B cell (primary cell): ENCODE results near the gene ZNF689. TPM values are rescaled to one million over a fixed set of nuclear protein-coding genes. Genes with fewer than 3 reads are reported as not detected.

Experiments
- ATAC-seq: fragments of 200-7000 bp; cut with Tn5 transposase; one replicate; pipeline ENCODE4 v1.10.0; 2021; ENCODE audit warnings: low read depth, mild to moderate bottlenecking, moderate number of reproducible peaks, moderate library complexity
- CTCF ChIA-PET: fragments of 350-600 bp; sonication (Branson Sonifier 250); formaldehyde crosslinking; loops from one replicate; lab custom pipeline; 2021; ENCODE audit warnings: antibody characterized with exemption, inconsistent platforms; lab: Charles Lee
- POLR2A ChIA-PET: fragments of 350-600 bp; sonication (Branson Sonifier 250); formaldehyde crosslinking; loops from one replicate; lab custom pipeline; 2021; ENCODE audit warnings: antibody characterized with exemption; lab: Charles Lee
- DNase-seq: peaks from one replicate; pipeline ENCODE4 v3.0.0; 2013
- H2AFZ ChIP-seq: 2 replicates; pipeline ENCODE4 v1.6.1; 2012; ENCODE audit warnings: mild to moderate bottlenecking, low read depth, low read length; ENCODE audit not compliant: insufficient read depth, poor library complexity, severe bottlenecking
- H3K27ac ChIP-seq, 2 donors: 1 replicate in 1 of 2; 2 replicates in 1 of 2; pipeline ENCODE4 v1.5.1; 2012 to 2013; ENCODE audit warnings: low read length in 2 of 2, mild to moderate bottlenecking in 2 of 2, moderate library complexity in 1 of 2
- H3K27me3 ChIP-seq, 4 experiments: fragments of 200-600 bp in 1 of 4; sonication (generic) in 1 of 4; replicated peaks in 1 of 4; 1 replicate in 2 of 4; 2 replicates in 2 of 4; pipeline versions ENCODE4 v1.6.1 to v1.7.0; 2013 to 2016; ENCODE audit warnings: low read length in 3 of 4, mild to moderate bottlenecking in 2 of 4, mixed read lengths in 1 of 4, moderate library complexity in 1 of 4; ENCODE audit not compliant: insufficient read depth in 4 of 4, control insufficient read depth in 3 of 4; ENCODE audit errors: control extremely low read depth in 1 of 4
- H3K36me3 ChIP-seq, 2 experiments: replicated peaks in 1 of 2; 1 replicate in 1 of 2; 2 replicates in 1 of 2; pipeline versions ENCODE4 v1.6.1 to v1.7.1; 2013; ENCODE audit warnings: low read length in 1 of 2; ENCODE audit not compliant: insufficient read depth in 2 of 2, control insufficient read depth in 1 of 2; ENCODE audit errors: control extremely low read depth in 1 of 2, extremely low read depth in 1 of 2
- H3K4me1 ChIP-seq, 2 donors: fragments of 200-600 bp in 1 of 2; sonication (generic) in 1 of 2; 1 replicate in 1 of 2; 2 replicates in 1 of 2; pipeline versions ENCODE4 v1.5.1 to v1.6.1; 2013 to 2017; ENCODE audit warnings: low read length in 2 of 2; ENCODE audit not compliant: control insufficient read depth in 2 of 2, insufficient read depth in 2 of 2
- H3K4me2 ChIP-seq: replicated peaks from 2 replicates; pipeline ENCODE3; 2012; ENCODE audit warnings: mild to moderate bottlenecking, low read depth, low read length; ENCODE audit not compliant: poor library complexity, severe bottlenecking
- H3K4me3 ChIP-seq, 5 experiments: fragments of 200-600 bp in 1 of 5; sonication (generic) in 1 of 5; 1 replicate in 3 of 5; 2 replicates in 2 of 5; pipeline versions ENCODE4 v1.5.1 to v1.7.0; 2011 to 2016; ENCODE audit warnings: low read length in 4 of 5, mild to moderate bottlenecking in 4 of 5, low read depth in 2 of 5, control low read depth in 1 of 5, moderate library complexity in 1 of 5; ENCODE audit not compliant: insufficient read depth in 1 of 5; ENCODE audit errors: control extremely low read depth in 1 of 5, extremely low read depth in 1 of 5
- H3K79me2 ChIP-seq: fragments of 200-600 bp; sonication (generic); one replicate; pipeline ENCODE4 v1.6.0; 2016; ENCODE audit warnings: low read length; ENCODE audit not compliant: control insufficient read depth, insufficient read depth
- H3K9ac ChIP-seq: fragments of 200-600 bp; sonication (generic); 2 replicates; pipeline ENCODE4 v1.6.1; 2017; ENCODE audit warnings: mild to moderate bottlenecking, low read length, moderate library complexity
- H3K9me3 ChIP-seq, 3 donors: one replicate each; pipeline versions ENCODE4 v1.6.1 to v1.7.1; 2013; ENCODE audit warnings: low read length in 2 of 3; ENCODE audit not compliant: control insufficient read depth in 2 of 3, insufficient read depth in 1 of 3; ENCODE audit errors: control extremely low read depth in 1 of 3
- H4K20me1 ChIP-seq: 2 replicates; pipeline ENCODE4 v1.6.0; 2012; ENCODE audit warnings: mild to moderate bottlenecking, low read length; ENCODE audit not compliant: insufficient read depth, control insufficient read depth, poor library complexity, severe bottlenecking
- H3K27ac Mint-ChIP-seq: one replicate; pipeline ENCODE4 v1.8.0; 2021; ENCODE audit warnings: mixed read lengths
- H3K27me3 Mint-ChIP-seq: one replicate; pipeline ENCODE4 v1.8.0; 2021; ENCODE audit warnings: mixed read lengths
- H3K4me1 Mint-ChIP-seq: one replicate; pipeline ENCODE4 v1.8.0; 2021; ENCODE audit warnings: mixed read lengths
- H3K4me3 Mint-ChIP-seq: one replicate; pipeline ENCODE4 v1.8.0; 2021; ENCODE audit warnings: mixed read lengths
- H3K9me3 Mint-ChIP-seq: one replicate; pipeline ENCODE4 v1.8.0; 2022; ENCODE audit warnings: mixed read lengths; ENCODE audit not compliant: insufficient read depth
- EZH2 ChIP-seq: IDR thresholded peaks from 2 replicates; pipeline ENCODE4 v1.6.1; 2012; ENCODE audit warnings: borderline replicate concordance, low read depth, mild to moderate bottlenecking, moderate library complexity, low read length; ENCODE audit not compliant: insufficient read depth, poor library complexity, severe bottlenecking
- WGBS: methylation state at CpG from one replicate; pipeline ENCODE4 v1.1.5; 2013; ENCODE audit warnings: missing lambda C conversion rate; ENCODE audit not compliant: insufficient coverage; 5-methylcytosine and 5-hydroxymethylcytosine counted together
- intact Hi-C: fragments of 100-400 bp; cut with micrococcal nuclease; formaldehyde crosslinking; loops from one replicate; pipeline ENCODE4 v1.10.0; 2022
- polyA plus RNA-seq: library from polyadenylated mRNA; depleted of rRNA; stranded (reverse); fragments of >200 nt; gene quantifications from 2 replicates; pipeline ENCODE4 v1.2.3, GENCODE V29; 2012
- total RNA-seq, 2 donors: library from RNA; stranded (reverse); fragments of 120-200 nt in 1 of 2; gene quantifications; 1 replicate in 1 of 2; 2 replicates in 1 of 2; pipeline versions ENCODE4 v1.2.3 to v1.2.4, GENCODE V29; 2013 to 2022
- TF ChIP-seq, protein P1 (sequence below): fragments of 200-600 bp; IDR thresholded peaks from one replicate; pipeline ENCODE4 v1.8.0; 2022; ENCODE audit warnings: antibody characterized with exemption, mild to moderate bottlenecking

The ZNF689 gene
- total and polyA plus RNA-seq, 2 donors (not counting 1 experiment from before 2014, with no cell fraction given) = 8.1 to 12.4 TPM

DNA sequence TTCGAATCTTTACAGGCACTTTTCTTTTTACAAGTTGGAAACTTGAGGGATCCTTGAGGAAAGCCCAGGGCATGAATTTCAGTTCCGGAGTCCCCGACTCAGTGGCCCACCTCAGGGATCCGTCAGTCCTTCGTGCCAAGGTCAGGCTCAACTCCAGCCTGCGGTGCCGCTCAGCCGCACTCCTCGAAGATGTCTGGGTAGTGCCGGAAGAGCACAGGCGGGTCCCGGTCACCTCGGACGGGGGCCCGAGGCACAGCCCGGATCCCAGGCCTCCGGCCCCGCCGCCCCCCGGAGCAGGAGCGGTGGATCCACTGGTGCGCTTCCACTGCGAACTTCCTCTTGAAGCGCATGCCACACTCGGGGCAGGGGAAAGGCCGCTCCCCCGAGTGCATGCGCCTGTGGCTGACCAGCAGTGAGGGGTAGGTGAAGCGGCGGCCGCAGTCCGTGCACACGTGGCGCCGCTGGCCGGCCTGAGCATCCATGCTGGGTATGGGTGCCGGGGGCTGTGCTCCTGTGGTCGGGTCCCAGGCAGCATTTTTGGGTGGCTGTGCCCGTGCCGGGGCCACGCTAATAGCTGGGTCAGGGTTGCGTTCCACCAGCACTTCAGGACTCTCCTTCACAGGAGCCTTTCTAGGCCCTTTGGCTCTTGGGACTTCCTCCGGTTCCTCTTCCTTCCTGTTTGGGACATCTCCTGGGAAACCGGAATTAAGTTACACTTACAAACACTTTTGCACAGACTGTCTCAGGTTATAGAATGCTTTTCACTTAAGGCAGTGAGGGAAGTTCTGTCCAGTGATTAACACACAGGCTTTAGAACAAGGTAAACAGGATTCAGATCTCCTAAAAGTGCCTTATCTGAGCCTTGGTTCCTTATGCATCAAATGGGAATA is 40.2 kb downstream of the ZNF689 start:
- no peaks in the 10 kb centered on the region for H3K9me3 Mint-ChIP-seq
- Histone ChIP-seq H4K20me1 (no peaks in the 10 kb centered on the region), H3K4me3 (no peak overlapping the region), H3K9ac (no peak overlapping the region), H3K27ac (no peak overlapping the region), H3K79me2 (peaks cover 6% of the 10 kb centered on the region), H2AFZ (no peak overlapping the region), H3K27me3 (no peaks in the 10 kb centered on the region), H3K36me3 (no peaks in the 10 kb centered on the region), H3K9me3 (no peaks in the 10 kb centered on the region), H3K4me2 (peak overlapping the region; percentile 11), H3K4me1 (peaks cover 29 to 43% of the 10 kb centered on the region in 2 donors)
- no peak for DNase-seq
- no peak for ATAC-seq
- H3K4me1 Mint-ChIP-seq = peaks cover 40% of the 10 kb centered on the region
- no peaks in the 10 kb centered on the region for H3K27me3 Mint-ChIP-seq
- POLR2A ChIA-PET = interaction anchor here (0.8 to 3.0 kb wide), 5 partner anchors 10 to 81 kb away, joined by 3 to 81 read pairs (median 15); partner anchors contain the start of genes PRR14, ZNF764 and ZNF785
- H3K4me3 Mint-ChIP-seq = peak overlapping the region; percentile 91
- TF ChIP-seq, protein P1, sequence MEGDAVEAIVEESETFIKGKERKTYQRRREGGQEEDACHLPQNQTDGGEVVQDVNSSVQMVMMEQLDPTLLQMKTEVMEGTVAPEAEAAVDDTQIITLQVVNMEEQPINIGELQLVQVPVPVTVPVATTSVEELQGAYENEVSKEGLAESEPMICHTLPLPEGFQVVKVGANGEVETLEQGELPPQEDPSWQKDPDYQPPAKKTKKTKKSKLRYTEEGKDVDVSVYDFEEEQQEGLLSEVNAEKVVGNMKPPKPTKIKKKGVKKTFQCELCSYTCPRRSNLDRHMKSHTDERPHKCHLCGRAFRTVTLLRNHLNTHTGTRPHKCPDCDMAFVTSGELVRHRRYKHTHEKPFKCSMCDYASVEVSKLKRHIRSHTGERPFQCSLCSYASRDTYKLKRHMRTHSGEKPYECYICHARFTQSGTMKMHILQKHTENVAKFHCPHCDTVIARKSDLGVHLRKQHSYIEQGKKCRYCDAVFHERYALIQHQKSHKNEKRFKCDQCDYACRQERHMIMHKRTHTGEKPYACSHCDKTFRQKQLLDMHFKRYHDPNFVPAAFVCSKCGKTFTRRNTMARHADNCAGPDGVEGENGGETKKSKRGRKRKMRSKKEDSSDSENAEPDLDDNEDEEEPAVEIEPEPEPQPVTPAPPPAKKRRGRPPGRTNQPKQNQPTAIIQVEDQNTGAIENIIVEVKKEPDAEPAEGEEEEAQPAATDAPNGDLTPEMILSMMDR = no peak
- no peak for TF ChIP-seq EZH2
- WGBS = 96% methylated on average over 43 of the region's 44 CpGs
- peak overlapping the region; percentile 95 for H3K27ac Mint-ChIP-seq
- intact Hi-C loops = no loop called here
- CTCF ChIA-PET = interaction anchor here (1.5 to 2.8 kb wide), 4 partner anchors 9 to 140 kb away, joined by 3 to 21 read pairs (median 8); partner anchors contain the start of genes DCTPP1 and ZNF764
